Tibial nerve (tissue), 4 donors: ENCODE results near the gene APP.

Source experiments
- EP300 ChIP-seq, 2 donors: sonication (generic); formaldehyde crosslinking; IDR thresholded peaks; one replicate each; pipeline ENCODE4 v1.6.1; 2017; ENCODE audit warnings: antibody characterized with exemption in 2 of 2, mild to moderate bottlenecking in 1 of 2
- TF ChIP-seq, protein P1 (sequence below), 5 experiments: fragments of 200-600 bp in 3 of 5; fragments of 450-650 bp in 2 of 5; sonication (generic) in 3 of 5; IDR thresholded peaks; one replicate each; pipeline ENCODE4 v1.5.1; 2016 to 2019; ENCODE audit warnings: antibody characterized with exemption in 5 of 5, mild to moderate bottlenecking in 3 of 5, moderate library complexity in 2 of 5

DNA sequence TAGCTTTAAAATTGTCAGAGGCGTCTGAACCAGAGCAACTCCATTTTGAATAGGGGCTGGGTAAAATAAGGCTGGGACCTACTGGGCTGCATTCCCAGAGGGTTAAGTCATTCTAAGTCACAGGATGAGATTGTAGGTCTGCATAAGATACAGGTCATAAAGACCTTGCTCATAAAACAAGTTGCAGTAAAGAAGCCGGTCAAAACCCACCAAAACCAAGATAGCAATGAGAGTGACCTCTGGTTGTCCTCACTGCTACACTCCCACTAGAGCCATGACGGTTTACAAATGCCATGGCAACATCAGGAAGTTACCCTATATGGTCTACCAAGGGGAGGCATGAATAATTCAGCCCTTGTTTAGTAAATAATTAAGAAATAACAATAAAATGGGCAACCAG is 292.2 kb downstream of the APP start:
- TF ChIP-seq, protein P1, sequence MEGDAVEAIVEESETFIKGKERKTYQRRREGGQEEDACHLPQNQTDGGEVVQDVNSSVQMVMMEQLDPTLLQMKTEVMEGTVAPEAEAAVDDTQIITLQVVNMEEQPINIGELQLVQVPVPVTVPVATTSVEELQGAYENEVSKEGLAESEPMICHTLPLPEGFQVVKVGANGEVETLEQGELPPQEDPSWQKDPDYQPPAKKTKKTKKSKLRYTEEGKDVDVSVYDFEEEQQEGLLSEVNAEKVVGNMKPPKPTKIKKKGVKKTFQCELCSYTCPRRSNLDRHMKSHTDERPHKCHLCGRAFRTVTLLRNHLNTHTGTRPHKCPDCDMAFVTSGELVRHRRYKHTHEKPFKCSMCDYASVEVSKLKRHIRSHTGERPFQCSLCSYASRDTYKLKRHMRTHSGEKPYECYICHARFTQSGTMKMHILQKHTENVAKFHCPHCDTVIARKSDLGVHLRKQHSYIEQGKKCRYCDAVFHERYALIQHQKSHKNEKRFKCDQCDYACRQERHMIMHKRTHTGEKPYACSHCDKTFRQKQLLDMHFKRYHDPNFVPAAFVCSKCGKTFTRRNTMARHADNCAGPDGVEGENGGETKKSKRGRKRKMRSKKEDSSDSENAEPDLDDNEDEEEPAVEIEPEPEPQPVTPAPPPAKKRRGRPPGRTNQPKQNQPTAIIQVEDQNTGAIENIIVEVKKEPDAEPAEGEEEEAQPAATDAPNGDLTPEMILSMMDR (IDR thresholded peaks at IDR 0.05): no peak
- TF ChIP-seq EP300 (IDR thresholded peaks at IDR 0.05): no peak
